Activated CD8-positive, alpha-beta memory T cell treated with anti-CD3 and anti-CD28 coated beads, Interleukin-2, amount 50 U/mL, for 24 hours (primary cell): Measurements from ENCODE around the gene ACSL6.
"Not testable (repeated sequence)": the region's sequence is repeated elsewhere in the genome, so short reads cannot be mapped to it uniquely, and the experiment has no call there.

Experiments used
- DNase-seq: peaks from one replicate; pipeline ENCODE4 v3.0.0-alpha.2; 2020; ENCODE audit errors: extremely low read depth

Gene ACSL6

DNA sequence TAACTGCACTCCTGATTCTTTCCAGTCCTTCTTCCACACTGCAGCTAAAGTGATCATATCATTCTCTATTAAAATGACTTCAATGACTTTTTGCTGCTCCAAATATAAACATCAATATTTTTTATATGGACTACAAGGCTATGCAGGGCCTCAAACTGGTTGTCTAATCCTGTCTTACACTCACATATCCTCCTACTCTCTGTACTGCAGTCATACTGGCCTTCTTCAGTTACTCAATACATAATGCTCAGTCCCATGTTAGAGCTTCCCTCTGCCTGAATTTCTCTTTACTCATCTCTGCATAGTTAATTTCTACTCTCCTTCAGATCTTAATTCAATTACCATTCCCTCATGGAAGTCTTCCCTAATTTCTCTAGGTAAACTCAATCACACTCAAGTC, 69.4 kb downstream of the ACSL6 start:
- no peak for DNase-seq

DNA sequence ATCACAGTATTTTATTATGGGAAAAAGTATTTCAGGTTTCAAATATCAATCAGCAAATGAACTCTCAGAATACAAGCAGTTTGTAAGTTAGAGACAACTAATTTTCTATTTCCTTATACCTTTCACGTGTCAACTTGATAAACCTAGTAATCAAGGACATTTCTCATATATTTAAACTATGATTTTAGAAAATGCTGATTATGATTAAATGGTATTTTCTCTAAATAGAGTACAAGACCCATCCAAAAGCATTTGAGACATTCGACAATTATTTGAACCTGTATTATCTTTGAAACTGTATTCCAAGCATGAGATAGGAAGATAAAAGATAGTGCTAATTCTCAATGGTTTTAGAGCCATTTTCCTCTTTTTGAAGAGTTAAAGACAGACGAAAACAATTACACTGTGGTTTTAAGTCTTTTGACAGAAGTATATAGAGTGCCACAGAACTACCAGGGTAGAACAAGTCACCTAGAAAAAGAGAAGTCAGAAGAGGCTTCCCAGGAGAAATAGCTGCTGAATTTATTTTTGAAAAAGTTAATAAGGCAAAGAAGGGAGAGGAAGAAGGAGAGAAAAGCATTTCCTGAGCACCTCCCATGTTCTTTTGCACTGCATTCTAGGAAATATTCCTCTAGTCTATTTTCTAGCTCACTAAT, 71.6 kb downstream of the ACSL6 start:
- no peak for DNase-seq

DNA sequence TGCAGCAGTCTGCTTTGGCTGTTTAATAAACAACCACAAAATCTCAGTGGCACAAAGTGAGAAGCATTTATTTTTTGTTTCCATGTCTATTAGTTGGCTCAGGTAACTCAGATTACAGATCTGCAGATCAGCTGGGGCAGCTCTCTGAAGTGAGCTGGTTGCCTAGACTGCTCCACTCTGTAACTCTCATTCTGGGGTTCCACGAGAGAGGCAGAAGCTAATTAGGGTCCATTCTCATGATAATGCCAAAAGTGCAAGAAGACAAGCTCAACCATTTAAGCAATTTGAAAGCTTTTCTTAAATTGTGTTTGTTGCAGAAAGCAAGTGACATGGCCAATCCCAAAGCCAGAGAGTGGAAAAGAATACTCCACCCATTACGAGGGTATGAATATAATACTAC, 79.2 kb downstream of the ACSL6 start:
- no peak for DNase-seq

DNA sequence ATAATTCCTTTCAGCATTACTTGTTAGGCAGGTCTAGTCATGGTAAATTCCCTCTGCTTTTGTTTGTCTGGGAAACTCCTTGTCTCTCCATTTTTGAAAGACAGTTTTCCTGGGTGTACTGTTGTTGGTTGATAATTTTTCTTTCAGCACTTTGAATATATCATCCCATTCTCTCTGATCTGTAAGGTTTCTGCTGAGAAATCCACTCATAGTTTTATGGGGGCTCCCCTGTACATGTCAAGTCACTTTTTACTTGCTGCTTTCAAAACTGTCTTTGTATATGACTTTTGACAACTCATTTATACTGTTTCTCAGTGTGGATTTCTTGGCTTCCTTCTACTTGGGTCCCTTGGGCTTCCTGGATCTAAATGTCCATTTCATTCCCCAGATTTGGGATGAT, 82.5 kb downstream of the ACSL6 start:
- DNase-seq = no peak

DNA sequence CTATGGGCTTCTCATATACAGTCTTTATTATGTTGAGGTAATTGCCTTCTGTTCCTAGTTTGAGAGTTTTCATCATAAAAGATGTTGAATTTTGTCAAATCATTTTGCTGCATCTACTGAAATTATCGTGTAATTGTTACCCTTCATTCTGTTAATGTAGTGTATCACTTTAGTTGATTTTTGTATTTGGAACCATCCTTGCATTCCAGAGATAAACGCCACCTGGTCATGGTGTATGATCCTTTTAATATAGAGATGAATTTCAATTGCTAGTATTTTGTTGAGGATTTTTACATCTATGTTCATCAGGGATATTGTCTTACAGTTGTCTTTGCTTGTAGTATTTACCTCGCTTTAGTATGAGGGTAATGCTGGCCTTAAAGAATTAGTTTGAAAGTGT, 85.3 kb downstream of the ACSL6 start:
- DNase-seq = no peak

DNA sequence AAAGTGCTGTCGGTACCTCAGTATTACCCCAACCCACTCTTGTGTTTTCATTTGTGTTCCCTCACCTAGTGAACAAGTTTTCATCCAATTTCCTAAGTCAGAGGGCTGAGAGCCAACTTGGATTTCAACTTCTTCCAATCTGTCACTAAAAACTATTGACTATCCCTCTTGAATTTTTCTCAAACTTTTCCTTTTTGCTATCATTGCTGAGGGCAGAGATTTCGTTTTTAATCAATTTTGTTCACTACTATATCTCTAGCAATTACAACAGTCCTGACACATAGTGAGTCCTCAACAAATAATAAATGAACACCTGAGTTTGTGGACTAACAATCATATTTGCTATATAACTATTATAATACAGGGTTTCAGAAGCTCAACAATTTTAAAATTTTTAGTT, 95.0 kb downstream of the ACSL6 start:
- DNase-seq = no peak

DNA sequence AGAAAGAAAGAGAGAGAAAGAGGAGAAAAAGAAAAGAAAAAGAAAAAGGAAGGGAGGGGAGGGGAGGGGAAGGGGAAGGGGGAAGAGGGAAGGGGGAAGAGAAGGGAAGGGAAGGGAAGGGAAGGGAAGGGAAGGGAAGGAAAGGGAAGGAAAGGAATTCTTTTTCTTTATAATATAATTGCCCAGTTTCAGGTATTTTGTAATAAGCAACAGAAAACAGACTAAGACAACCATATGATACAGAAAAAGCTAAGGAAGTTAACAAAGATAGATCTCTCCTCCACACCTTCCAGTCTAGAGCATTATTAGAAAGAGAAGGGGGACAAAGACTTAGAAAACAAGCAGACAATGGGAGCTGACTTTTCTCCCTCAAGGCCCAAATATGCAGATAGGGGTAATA, 97.0 kb downstream of the ACSL6 start:
- DNase-seq = no peak

DNA sequence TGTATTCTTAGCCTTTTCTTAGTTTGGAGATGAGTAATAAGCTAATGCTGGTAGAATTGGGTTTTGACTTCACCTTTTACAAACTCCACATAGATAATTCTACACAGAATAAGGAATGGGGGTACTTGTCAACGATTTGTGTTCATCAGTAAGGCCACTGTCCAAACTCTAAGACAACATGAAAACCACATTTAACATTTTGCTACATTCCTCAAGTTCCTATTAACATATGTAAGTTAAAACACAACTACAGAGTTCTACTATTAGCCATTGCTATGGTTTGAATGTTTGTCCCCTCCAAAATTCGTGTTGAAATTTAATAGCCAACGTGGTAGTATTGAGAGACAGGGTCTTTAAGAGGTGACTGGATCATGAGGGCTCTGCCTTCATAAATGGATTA, 97.9 kb downstream of the ACSL6 start:
- DNase-seq = no peak

DNA sequence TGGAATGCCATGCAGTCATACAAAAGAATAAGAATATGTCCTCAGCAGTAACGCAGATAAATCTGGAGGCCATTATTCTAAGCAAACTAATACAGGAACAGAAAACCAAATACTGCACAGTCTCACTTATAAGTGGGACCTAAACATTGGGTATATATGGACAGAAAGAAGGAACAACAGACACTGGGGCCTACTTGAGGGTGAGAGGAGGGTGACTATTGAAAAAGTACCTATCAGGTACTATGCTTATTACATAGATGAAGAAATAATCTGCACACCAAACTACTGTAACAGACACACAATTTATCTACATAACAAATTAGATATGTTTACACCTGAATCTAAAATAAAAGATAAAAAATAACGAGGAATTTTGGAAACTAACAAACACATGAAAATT, 104.8 kb downstream of the ACSL6 start:
- DNase-seq = no peak

DNA sequence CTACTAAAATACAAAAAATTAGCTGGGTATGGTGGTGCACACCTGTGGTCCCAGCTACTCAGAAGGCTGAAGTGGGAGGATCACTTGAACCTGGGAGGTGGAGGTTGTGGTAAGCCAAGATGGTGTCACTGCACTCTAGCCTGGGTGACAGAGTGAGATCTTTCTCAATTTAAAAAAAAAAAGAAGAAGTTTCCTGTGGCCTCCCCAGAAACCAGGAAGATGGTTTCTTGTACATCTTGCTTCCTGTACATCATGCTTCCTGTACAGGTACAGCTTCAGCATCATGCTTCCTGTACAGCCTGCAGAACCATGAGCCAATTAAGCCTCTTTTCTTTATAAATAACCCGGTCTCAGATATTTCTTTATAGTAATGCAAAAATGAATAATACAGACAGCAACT, 109.2 kb downstream of the ACSL6 start:
- not testable (repeated sequence) for DNase-seq
